Measurements from ENCODE around the gene NGB.
A peak's percentile ranks its signal among the peaks of the same experiment; 100 is the strongest.
"Not testable (repeated sequence)": the region's sequence is repeated elsewhere in the genome, so short reads cannot be mapped to it uniquely, and the experiment has no call there.

The NGB gene

GRCh38 chr14:77271113-77271710 lies at the start of gene NGB:
TSS of gene NGB (minus strand) at chr14:77271206. CDS start at chr14:77270937, 269 bp downstream.
- no peak for DNase-seq (ENCODE audit: low spot score)

- DNase-seq (ENCODE audit: low spot score): peak; percentile 71
Observed at GRCh38 chr14:77320238-77320935, 49.4 kb upstream of the NGB start, which contains the start of gene POMT2. TSS of gene POMT2 (minus strand) at chr14:77320883. CDS start at chr14:77320681, 202 bp downstream.

GRCh38 chr14:77319422-77319821 lies 48.4 kb upstream of the NGB start:
- no peak for DNase-seq (ENCODE audit: low spot score)

- DNase-seq (ENCODE audit: low spot score): not testable (repeated sequence)
Observed at GRCh38 chr14:77318756-77319155, 47.8 kb upstream of the NGB start.

- peak; percentile 86 for DNase-seq (ENCODE audit: low spot score)
Observed at GRCh38 chr14:77318006-77318553, 47.1 kb upstream of the NGB start.

- no peak for DNase-seq (ENCODE audit: low spot score)
Observed at GRCh38 chr14:77316872-77317301, 45.9 kb upstream of the NGB start.

GRCh38 chr14:77316195-77316505 lies 45.1 kb upstream of the NGB start:
- no peak for DNase-seq (ENCODE audit: low spot score)

- no peak for DNase-seq (ENCODE audit: low spot score)
Observed at GRCh38 chr14:77314539-77315457, 43.8 kb upstream of the NGB start.

- peak; percentile 49 for DNase-seq (ENCODE audit: low spot score)
Observed at GRCh38 chr14:77314043-77314442, 43.0 kb upstream of the NGB start.

- DNase-seq (ENCODE audit: low spot score): no peak
Observed at GRCh38 chr14:77313371-77313770, 42.4 kb upstream of the NGB start.

- no peak for DNase-seq (ENCODE audit: low spot score)
Observed at GRCh38 chr14:77311217-77311616, 40.2 kb upstream of the NGB start.

- no peak for DNase-seq (ENCODE audit: low spot score)
Observed at GRCh38 chr14:77310026-77310425, 39.0 kb upstream of the NGB start.

- no peak for DNase-seq (ENCODE audit: low spot score)
Observed at GRCh38 chr14:77309131-77309530, 38.1 kb upstream of the NGB start.

- DNase-seq (ENCODE audit: low spot score): peak; percentile 42
Observed at GRCh38 chr14:77306851-77307496, 36.0 kb upstream of the NGB start.

GRCh38 chr14:77306416-77306815 lies 35.4 kb upstream of the NGB start:
- peak; percentile 83 for DNase-seq (ENCODE audit: low spot score)

- DNase-seq (ENCODE audit: low spot score): no peak
Observed at GRCh38 chr14:77305696-77306095, 34.7 kb upstream of the NGB start.

- DNase-seq (ENCODE audit: low spot score): peak; percentile 92
Observed at GRCh38 chr14:77303417-77304156, 32.6 kb upstream of the NGB start.

GRCh38 chr14:77302926-77303325 lies 31.9 kb upstream of the NGB start:
- DNase-seq (ENCODE audit: low spot score): peak; percentile 63

- peak; percentile 71 for DNase-seq (ENCODE audit: low spot score)
Observed at GRCh38 chr14:77301103-77301502, 30.1 kb upstream of the NGB start.

GRCh38 chr14:77299771-77300170 lies 28.8 kb upstream of the NGB start:
- no peak for DNase-seq (ENCODE audit: low spot score)

GRCh38 chr14:77296906-77297305 lies 25.9 kb upstream of the NGB start:
- DNase-seq (ENCODE audit: low spot score): no peak

All from COLO829 (cell line).